HL-60 (cell line): ENCODE results near the gene GDPD5.

ENCODE experiments used
- DNase-seq, 2 experiments: peaks; one replicate each; pipeline ENCODE4 v3.0.0-alpha.2; 2010 to 2020; ENCODE audit warnings: low read depth in 1 of 2, low spot score in 1 of 2
- H3K27ac ChIP-seq: fragments of 250-450 bp; sonication (Bioruptor Pico); replicated peaks from 2 replicates; pipeline ENCODE4 v1.5.1; 2020; ENCODE audit warnings: mild to moderate bottlenecking, moderate library complexity
- H3K27me3 ChIP-seq: fragments of 250-450 bp; sonication (Bioruptor Pico); 2 replicates; pipeline ENCODE4 v1.5.1; 2021; ENCODE audit warnings: mild to moderate bottlenecking, moderate library complexity; ENCODE audit not compliant: insufficient read depth, poor library complexity, severe bottlenecking
- H3K4me3 ChIP-seq: replicated peaks from 2 replicates; pipeline ENCODE4 v1.5.1; 2011; ENCODE audit warnings: mild to moderate bottlenecking, control low read depth, low read length; ENCODE audit not compliant: insufficient read depth
- GABPA ChIP-seq: IDR thresholded peaks from 2 replicates; pipeline ENCODE4 v1.6.1; 2012; ENCODE audit warnings: low read depth
- POLR2AphosphoS5 ChIP-seq: IDR thresholded peaks from 2 replicates; pipeline ENCODE4 v1.6.1; 2012; ENCODE audit warnings: low read depth
- SPI1 ChIP-seq: IDR thresholded peaks from 2 replicates; pipeline ENCODE4 v1.6.1; 2012; ENCODE audit warnings: low read depth, mild to moderate bottlenecking, borderline replicate concordance
- TF ChIP-seq, protein P1 (sequence below): IDR thresholded peaks from one replicate; pipeline ENCODE4 v1.5.1; 2011; ENCODE audit warnings: low read length, control low read depth, inconsistent platforms; ENCODE audit not compliant: insufficient read depth
- TF ChIP-seq, protein P2 (sequence below): IDR thresholded peaks from 2 replicates; pipeline ENCODE4 v1.6.1; 2012; ENCODE audit warnings: low read depth; ENCODE audit not compliant: insufficient replicate concordance

The GDPD5 gene

DNA sequence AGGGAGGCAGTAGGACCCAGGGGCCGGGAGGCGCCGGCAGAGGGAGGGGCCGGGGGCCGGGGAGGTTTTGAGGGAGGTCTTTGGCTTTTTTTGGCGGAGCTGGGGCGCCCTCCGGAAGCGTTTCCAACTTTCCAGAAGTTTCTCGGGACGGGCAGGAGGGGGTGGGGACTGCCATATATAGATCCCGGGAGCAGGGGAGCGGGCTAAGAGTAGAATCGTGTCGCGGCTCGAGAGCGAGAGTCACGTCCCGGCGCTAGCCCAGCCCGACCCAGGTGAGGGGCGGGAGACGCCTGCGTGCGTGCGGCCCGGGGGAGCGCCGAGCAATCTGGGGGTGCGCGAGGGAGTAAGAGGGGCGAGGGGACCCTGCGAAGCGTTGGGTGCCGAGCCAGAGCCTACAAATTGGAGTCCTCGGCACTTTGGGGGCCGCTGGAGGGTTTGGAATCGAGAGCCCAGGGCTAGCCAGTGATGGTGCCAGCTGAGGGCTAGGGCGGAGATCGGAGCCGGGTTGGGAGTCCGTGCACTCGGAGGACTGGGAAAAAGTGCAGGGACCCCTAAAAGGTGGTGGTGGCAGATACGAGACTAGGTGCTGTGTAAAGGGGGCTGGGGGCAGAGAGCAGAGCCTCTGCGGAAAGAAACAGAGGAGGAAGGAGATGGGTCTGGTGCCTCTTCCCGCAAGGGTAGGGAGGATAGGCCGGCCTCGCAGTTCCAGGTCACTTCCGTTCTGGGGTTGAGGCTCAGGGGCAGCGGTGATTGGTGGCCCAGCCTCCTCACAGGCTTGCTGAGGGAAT, 36.5 kb upstream of the GDPD5 start, which contains the start of gene SERPINH1:
Gene SERPINH1, plus strand, starts transcription at position 206 of the 788 bp plus-strand sequence. CDS start 4,097 bp downstream, outside the sequence.
- TF ChIP-seq, protein P1, sequence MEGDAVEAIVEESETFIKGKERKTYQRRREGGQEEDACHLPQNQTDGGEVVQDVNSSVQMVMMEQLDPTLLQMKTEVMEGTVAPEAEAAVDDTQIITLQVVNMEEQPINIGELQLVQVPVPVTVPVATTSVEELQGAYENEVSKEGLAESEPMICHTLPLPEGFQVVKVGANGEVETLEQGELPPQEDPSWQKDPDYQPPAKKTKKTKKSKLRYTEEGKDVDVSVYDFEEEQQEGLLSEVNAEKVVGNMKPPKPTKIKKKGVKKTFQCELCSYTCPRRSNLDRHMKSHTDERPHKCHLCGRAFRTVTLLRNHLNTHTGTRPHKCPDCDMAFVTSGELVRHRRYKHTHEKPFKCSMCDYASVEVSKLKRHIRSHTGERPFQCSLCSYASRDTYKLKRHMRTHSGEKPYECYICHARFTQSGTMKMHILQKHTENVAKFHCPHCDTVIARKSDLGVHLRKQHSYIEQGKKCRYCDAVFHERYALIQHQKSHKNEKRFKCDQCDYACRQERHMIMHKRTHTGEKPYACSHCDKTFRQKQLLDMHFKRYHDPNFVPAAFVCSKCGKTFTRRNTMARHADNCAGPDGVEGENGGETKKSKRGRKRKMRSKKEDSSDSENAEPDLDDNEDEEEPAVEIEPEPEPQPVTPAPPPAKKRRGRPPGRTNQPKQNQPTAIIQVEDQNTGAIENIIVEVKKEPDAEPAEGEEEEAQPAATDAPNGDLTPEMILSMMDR = no peak
- TF ChIP-seq POLR2AphosphoS5 (no peak), GABPA (no peak), SPI1 (no peak; the same call in 1 of the 2 replicates)
- TF ChIP-seq, protein P2, sequence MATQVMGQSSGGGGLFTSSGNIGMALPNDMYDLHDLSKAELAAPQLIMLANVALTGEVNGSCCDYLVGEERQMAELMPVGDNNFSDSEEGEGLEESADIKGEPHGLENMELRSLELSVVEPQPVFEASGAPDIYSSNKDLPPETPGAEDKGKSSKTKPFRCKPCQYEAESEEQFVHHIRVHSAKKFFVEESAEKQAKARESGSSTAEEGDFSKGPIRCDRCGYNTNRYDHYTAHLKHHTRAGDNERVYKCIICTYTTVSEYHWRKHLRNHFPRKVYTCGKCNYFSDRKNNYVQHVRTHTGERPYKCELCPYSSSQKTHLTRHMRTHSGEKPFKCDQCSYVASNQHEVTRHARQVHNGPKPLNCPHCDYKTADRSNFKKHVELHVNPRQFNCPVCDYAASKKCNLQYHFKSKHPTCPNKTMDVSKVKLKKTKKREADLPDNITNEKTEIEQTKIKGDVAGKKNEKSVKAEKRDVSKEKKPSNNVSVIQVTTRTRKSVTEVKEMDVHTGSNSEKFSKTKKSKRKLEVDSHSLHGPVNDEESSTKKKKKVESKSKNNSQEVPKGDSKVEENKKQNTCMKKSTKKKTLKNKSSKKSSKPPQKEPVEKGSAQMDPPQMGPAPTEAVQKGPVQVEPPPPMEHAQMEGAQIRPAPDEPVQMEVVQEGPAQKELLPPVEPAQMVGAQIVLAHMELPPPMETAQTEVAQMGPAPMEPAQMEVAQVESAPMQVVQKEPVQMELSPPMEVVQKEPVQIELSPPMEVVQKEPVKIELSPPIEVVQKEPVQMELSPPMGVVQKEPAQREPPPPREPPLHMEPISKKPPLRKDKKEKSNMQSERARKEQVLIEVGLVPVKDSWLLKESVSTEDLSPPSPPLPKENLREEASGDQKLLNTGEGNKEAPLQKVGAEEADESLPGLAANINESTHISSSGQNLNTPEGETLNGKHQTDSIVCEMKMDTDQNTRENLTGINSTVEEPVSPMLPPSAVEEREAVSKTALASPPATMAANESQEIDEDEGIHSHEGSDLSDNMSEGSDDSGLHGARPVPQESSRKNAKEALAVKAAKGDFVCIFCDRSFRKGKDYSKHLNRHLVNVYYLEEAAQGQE = no peak
- Histone ChIP-seq H3K4me3 (peak within 1 kb of the TSS; percentile 43), H3K27ac (no peak within 1 kb of the TSS), H3K27me3 (peaks cover 29% of the 10 kb centered on the region)
- no peak for DNase-seq

DNA sequence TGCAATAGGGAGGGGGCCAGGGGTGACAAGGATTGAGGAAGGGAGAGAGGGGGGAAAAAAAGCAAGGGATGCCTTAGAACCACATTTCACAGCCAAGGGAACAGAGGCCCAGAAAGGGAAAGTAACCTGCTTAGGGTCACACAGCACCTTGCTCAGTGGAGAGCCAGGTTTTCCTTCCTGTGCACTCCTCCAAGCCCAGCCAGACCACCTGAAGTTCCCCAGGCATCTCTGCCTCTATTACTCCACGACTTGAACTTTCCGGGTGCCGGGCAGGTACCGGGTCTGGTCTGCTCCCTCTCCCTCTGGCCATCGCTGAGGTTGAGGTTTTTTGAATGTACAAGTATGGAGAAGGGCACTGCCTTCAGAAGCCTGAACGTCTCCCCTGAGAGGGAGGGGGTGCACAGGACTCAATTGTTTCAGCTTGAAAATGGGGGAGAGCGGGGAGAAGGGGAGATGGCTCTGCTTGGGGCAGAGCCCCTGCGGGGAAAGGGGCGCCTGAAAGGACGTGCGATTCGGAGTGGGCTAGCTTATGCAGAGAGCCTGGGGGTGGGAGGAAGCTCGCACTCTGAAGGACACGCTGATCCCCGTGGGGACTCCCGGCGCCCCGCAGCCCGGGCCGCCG, 35.8 kb upstream of the GDPD5 start:
- peaks cover 29% of the 10 kb centered on the region for H3K27me3 ChIP-seq
- TF ChIP-seq SPI1 (no peak), GABPA (no peak), POLR2AphosphoS5 (no peak)
- TF ChIP-seq, protein P1 = no peak
- TF ChIP-seq, protein P2 = no peak
- no peak overlapping the region for H3K27ac ChIP-seq
- peak overlapping the region; percentile 43 for H3K4me3 ChIP-seq
- DNase-seq = no peak

DNA sequence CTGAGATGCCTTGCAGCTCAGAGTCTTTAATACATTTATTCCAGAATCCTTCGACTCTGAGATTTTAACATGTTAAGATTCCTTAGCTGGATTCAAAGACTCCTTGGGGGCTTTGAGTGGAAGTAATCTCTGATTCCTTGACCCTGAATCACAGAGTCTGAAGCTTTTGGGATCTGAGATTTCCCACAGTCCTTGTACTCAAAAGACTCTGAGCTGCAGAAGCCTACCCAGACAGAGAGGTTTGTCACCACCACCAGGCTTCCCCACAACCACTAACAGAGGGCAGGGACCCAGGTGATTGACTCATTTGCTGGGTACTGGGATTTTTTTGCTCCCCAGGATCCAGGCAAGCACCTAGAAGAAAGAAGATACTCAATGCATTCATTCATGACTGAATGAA, 34.9 kb upstream of the GDPD5 start:
- Histone ChIP-seq H3K4me3 (no peak overlapping the region), H3K27me3 (peaks cover 29% of the 10 kb centered on the region), H3K27ac (no peak overlapping the region)
- DNase-seq = no peak
- TF ChIP-seq SPI1 (no peak), GABPA (no peak), POLR2AphosphoS5 (no peak)
- TF ChIP-seq, protein P2 = no peak
- TF ChIP-seq, protein P1 = no peak
